SK-N-SH treated with all-trans-retinoic acid at 6 μM for 48 hours (cell line): ENCODE results near the gene DNAAF8.

Source experiments
- ARNTL ChIP-seq: fragments of 450-650 bp; formaldehyde crosslinking; IDR thresholded peaks from 2 replicates; pipeline ENCODE4 v1.5.0; 2020; ENCODE audit warnings: low read depth, mild to moderate bottlenecking, moderate library complexity, borderline replicate concordance
- ESRRG ChIP-seq: fragments of 250-450 bp; sonication (Bioruptor Pico); IDR thresholded peaks from 2 replicates; pipeline ENCODE4 v1.6.1; 2021; ENCODE audit warnings: mild to moderate bottlenecking
- GLIS3 ChIP-seq: fragments of 250-450 bp; sonication (Bioruptor Pico); IDR thresholded peaks from 2 replicates; pipeline ENCODE4 v1.5.0; 2020; ENCODE audit warnings: mild to moderate bottlenecking, moderate library complexity
- ISL1 ChIP-seq: fragments of 250-450 bp; sonication (Bioruptor Pico); IDR thresholded peaks from 2 replicates; pipeline ENCODE4 v2.1.2; 2022; ENCODE audit warnings: mild to moderate bottlenecking, moderate library complexity
- PPARA ChIP-seq: fragments of 250-450 bp; sonication (Bioruptor Pico); IDR thresholded peaks from 2 replicates; pipeline ENCODE4 v1.5.0; 2020; ENCODE audit warnings: mild to moderate bottlenecking, borderline replicate concordance
- RARB ChIP-seq: fragments of 250-450 bp; sonication (Bioruptor Pico); IDR thresholded peaks from 2 replicates; pipeline ENCODE4 v1.8.0; 2021; ENCODE audit warnings: mild to moderate bottlenecking, moderate library complexity
- SNAI2 ChIP-seq: fragments of 250-450 bp; sonication (Bioruptor Pico); IDR thresholded peaks from 2 replicates; pipeline ENCODE4 v1.5.0; 2020; ENCODE audit warnings: mild to moderate bottlenecking, moderate library complexity
- ZFP3 ChIP-seq: fragments of 250-450 bp; sonication (Bioruptor Pico); IDR thresholded peaks from 2 replicates; pipeline ENCODE4 v1.5.0; 2020; ENCODE audit warnings: mild to moderate bottlenecking, moderate library complexity
- ZFP30 ChIP-seq: fragments of 450-650 bp; formaldehyde crosslinking; IDR thresholded peaks from 2 replicates; pipeline ENCODE4 v1.5.0; 2022; ENCODE audit warnings: mild to moderate bottlenecking, moderate library complexity
- ZNF565 ChIP-seq: fragments of 450-650 bp; formaldehyde crosslinking; conservative IDR thresholded peaks from 2 replicates; pipeline ENCODE4 v1.5.0; 2020; ENCODE audit warnings: low read depth, mild to moderate bottlenecking, moderate library complexity
- ZNF70 ChIP-seq: fragments of 450-650 bp; formaldehyde crosslinking; IDR thresholded peaks from 2 replicates; pipeline ENCODE4 v1.5.0; 2020; ENCODE audit warnings: mild to moderate bottlenecking, moderate library complexity
- TF ChIP-seq, protein P1 (sequence below): fragments of 250-450 bp; sonication (Bioruptor Pico); IDR thresholded peaks from 2 replicates; pipeline ENCODE4 v1.8.0; 2020; ENCODE audit warnings: mild to moderate bottlenecking, moderate library complexity, borderline replicate concordance
- TF ChIP-seq, protein P2 (sequence below): fragments of 250-450 bp; sonication (Bioruptor Pico); IDR thresholded peaks from 2 replicates; pipeline ENCODE4 v1.5.0; 2020; ENCODE audit warnings: mild to moderate bottlenecking, moderate library complexity
- TF ChIP-seq, protein P3 (sequence below): fragments of 250-450 bp; sonication (Bioruptor Pico); IDR thresholded peaks from 2 replicates; pipeline ENCODE4 v1.5.1; 2021; ENCODE audit warnings: mild to moderate bottlenecking, moderate library complexity

DNA sequence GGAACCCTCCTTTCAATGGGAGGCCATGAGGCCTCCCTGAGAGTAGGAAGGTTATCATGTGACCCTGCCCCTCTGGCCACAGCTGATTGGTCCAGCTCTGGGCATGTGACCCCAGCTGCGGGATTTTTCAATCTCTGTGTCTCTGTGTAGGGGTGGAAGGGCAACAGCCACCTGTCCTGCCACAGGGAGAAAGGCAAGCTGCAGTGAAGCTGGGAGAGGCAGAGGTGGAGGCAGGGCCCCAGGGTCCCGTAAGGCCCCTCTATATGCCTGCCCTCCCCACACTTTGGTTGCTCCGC is 10.9 kb downstream of the DNAAF8 start:
- TF ChIP-seq, protein P1, sequence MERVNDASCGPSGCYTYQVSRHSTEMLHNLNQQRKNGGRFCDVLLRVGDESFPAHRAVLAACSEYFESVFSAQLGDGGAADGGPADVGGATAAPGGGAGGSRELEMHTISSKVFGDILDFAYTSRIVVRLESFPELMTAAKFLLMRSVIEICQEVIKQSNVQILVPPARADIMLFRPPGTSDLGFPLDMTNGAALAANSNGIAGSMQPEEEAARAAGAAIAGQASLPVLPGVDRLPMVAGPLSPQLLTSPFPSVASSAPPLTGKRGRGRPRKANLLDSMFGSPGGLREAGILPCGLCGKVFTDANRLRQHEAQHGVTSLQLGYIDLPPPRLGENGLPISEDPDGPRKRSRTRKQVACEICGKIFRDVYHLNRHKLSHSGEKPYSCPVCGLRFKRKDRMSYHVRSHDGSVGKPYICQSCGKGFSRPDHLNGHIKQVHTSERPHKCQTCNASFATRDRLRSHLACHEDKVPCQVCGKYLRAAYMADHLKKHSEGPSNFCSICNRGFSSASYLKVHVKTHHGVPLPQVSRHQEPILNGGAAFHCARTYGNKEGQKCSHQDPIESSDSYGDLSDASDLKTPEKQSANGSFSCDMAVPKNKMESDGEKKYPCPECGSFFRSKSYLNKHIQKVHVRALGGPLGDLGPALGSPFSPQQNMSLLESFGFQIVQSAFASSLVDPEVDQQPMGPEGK: no peak
- TF ChIP-seq ISL1 (no peak), ZFP30 (CRISPR knock-in tag) (no peak), SNAI2 (CRISPR knock-in tag) (no peak), ARNTL (CRISPR knock-in tag) (no peak), GLIS3 (CRISPR knock-in tag) (no peak), ZNF565 (CRISPR knock-in tag) (no peak), PPARA (CRISPR knock-in tag) (no peak), ESRRG (CRISPR knock-in tag) (no peak), ZNF70 (CRISPR knock-in tag) (no peak), ZFP3 (CRISPR knock-in tag) (no peak), RARB (CRISPR knock-in tag) (no peak)
- TF ChIP-seq, protein P2, sequence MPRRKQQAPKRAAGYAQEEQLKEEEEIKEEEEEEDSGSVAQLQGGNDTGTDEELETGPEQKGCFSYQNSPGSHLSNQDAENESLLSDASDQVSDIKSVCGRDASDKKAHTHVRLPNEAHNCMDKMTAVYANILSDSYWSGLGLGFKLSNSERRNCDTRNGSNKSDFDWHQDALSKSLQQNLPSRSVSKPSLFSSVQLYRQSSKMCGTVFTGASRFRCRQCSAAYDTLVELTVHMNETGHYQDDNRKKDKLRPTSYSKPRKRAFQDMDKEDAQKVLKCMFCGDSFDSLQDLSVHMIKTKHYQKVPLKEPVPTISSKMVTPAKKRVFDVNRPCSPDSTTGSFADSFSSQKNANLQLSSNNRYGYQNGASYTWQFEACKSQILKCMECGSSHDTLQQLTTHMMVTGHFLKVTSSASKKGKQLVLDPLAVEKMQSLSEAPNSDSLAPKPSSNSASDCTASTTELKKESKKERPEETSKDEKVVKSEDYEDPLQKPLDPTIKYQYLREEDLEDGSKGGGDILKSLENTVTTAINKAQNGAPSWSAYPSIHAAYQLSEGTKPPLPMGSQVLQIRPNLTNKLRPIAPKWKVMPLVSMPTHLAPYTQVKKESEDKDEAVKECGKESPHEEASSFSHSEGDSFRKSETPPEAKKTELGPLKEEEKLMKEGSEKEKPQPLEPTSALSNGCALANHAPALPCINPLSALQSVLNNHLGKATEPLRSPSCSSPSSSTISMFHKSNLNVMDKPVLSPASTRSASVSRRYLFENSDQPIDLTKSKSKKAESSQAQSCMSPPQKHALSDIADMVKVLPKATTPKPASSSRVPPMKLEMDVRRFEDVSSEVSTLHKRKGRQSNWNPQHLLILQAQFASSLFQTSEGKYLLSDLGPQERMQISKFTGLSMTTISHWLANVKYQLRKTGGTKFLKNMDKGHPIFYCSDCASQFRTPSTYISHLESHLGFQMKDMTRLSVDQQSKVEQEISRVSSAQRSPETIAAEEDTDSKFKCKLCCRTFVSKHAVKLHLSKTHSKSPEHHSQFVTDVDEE (CRISPR knock-in tag): no peak
- TF ChIP-seq, protein P3, sequence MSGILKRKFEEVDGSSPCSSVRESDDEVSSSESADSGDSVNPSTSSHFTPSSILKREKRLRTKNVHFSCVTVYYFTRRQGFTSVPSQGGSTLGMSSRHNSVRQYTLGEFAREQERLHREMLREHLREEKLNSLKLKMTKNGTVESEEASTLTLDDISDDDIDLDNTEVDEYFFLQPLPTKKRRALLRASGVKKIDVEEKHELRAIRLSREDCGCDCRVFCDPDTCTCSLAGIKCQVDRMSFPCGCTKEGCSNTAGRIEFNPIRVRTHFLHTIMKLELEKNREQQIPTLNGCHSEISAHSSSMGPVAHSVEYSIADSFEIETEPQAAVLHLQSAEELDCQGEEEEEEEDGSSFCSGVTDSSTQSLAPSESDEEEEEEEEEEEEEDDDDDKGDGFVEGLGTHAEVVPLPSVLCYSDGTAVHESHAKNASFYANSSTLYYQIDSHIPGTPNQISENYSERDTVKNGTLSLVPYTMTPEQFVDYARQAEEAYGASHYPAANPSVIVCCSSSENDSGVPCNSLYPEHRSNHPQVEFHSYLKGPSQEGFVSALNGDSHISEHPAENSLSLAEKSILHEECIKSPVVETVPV: no peak
